Skeletal muscle tissue (tissue), 4 donors: ENCODE measurements around the gene MAPRE3. TPM values are rescaled to one million over a fixed set of nuclear protein-coding genes. Genes with fewer than 3 reads are reported as not detected.

Experiments used
- H3K27ac ChIP-seq: one replicate; pipeline ENCODE4 v1.7.0; 2013; ENCODE audit warnings: mild to moderate bottlenecking, low read depth, low read length, inconsistent platforms
- H3K27me3 ChIP-seq, 3 donors: one replicate each; pipeline ENCODE4 v1.7.0; 2013; ENCODE audit warnings: low read length in 3 of 3; ENCODE audit not compliant: control insufficient read depth in 3 of 3, insufficient read depth in 3 of 3
- H3K36me3 ChIP-seq, 3 donors: one replicate each; pipeline ENCODE4 v1.7.0; 2013; ENCODE audit warnings: low read length in 3 of 3; ENCODE audit not compliant: control insufficient read depth in 3 of 3, insufficient read depth in 3 of 3
- H3K4me1 ChIP-seq, 3 donors: one replicate each; pipeline ENCODE4 v1.7.0; 2013; ENCODE audit warnings: low read length in 3 of 3, mild to moderate bottlenecking in 3 of 3; ENCODE audit not compliant: control insufficient read depth in 3 of 3, insufficient read depth in 3 of 3
- H3K4me3 ChIP-seq, 3 donors: one replicate each; pipeline ENCODE4 v1.7.0; 2013; ENCODE audit warnings: low read length in 3 of 3
- H3K9ac ChIP-seq, 3 donors: one replicate each; pipeline ENCODE4 v1.7.0; 2013; ENCODE audit warnings: low read length in 3 of 3, mild to moderate bottlenecking in 3 of 3, moderate library complexity in 2 of 3, low read depth in 1 of 3
- H3K9me3 ChIP-seq, 3 donors: one replicate each; pipeline ENCODE4 v1.7.0; 2013; ENCODE audit warnings: low read length in 3 of 3; ENCODE audit not compliant: control insufficient read depth in 3 of 3
- total RNA-seq: library from RNA; depleted of rRNA; stranded (reverse); fragments of >200 nt; gene quantifications from one replicate; pipeline ENCODE4 v1.2.3, GENCODE V29; 2014
- donor health status: Osteomylitis.

The MAPRE3 gene
- total RNA-seq, 1 donor from 2014 or later, result 3.7 TPM

- Histone ChIP-seq H3K27me3 (no peaks in the 10 kb centered on the region), H3K9me3 (no peaks in the 10 kb centered on the region), H3K4me1 (peaks cover 0 to 11% (median 0%) of the 10 kb centered on the region in 3 donors), H3K36me3 (no peaks in the 10 kb centered on the region), H3K4me3 (no peak overlapping the region), H3K9ac (no peak overlapping the region), H3K27ac (no peak overlapping the region)
Measured at GRCh38 chr2:26994983-26995382, 24.5 kb downstream of the MAPRE3 start.

GRCh38 chr2:26997394-26997793, 27.0 kb downstream of the MAPRE3 start:
- Histone ChIP-seq H3K4me1 (peaks cover 0 to 17% (median 0%) of the 10 kb centered on the region in 3 donors), H3K9ac (no peak overlapping the region), H3K9me3 (no peaks in the 10 kb centered on the region), H3K27ac (no peak overlapping the region), H3K36me3 (no peaks in the 10 kb centered on the region), H3K4me3 (no peak overlapping the region), H3K27me3 (no peaks in the 10 kb centered on the region)

GRCh38 chr2:26998323-26998722, 27.9 kb downstream of the MAPRE3 start:
- no peak overlapping the region for H3K27ac ChIP-seq
- H3K27me3 ChIP-seq, result no peaks in the 10 kb centered on the region
- H3K36me3 ChIP-seq, result peaks cover 0 to 3% (median 0%) of the 10 kb centered on the region in 3 donors
- H3K4me3 ChIP-seq, result no peak overlapping the region
- peaks cover 0 to 17% (median 0%) of the 10 kb centered on the region in 3 donors for H3K4me1 ChIP-seq
- no peaks in the 10 kb centered on the region for H3K9me3 ChIP-seq
- H3K9ac ChIP-seq, result no peak overlapping the region

- H3K27ac ChIP-seq, result no peak overlapping the region
Measured at GRCh38 chr2:27000228-27000627, 29.8 kb downstream of the MAPRE3 start.

GRCh38 chr2:27000995-27001394, 30.6 kb downstream of the MAPRE3 start:
- no peak overlapping the region for H3K4me3 ChIP-seq
- H3K27me3 ChIP-seq, result no peaks in the 10 kb centered on the region
- H3K36me3 ChIP-seq, result peaks cover 0 to 3% (median 0%) of the 10 kb centered on the region in 3 donors
- H3K9me3 ChIP-seq, result no peaks in the 10 kb centered on the region
- peaks cover 0 to 25% (median 0%) of the 10 kb centered on the region in 3 donors for H3K4me1 ChIP-seq
- no peak overlapping the region for H3K9ac ChIP-seq
- H3K27ac ChIP-seq, result no peak overlapping the region

More at GRCh38 chr2:27000228-27000627, 29.8 kb downstream of the MAPRE3 start:
- Histone ChIP-seq H3K4me1 (peaks cover 0 to 25% (median 0%) of the 10 kb centered on the region in 3 donors), H3K36me3 (peaks cover 0 to 3% (median 0%) of the 10 kb centered on the region in 3 donors), H3K4me3 (no peak overlapping the region), H3K9ac (no peak overlapping the region), H3K27me3 (no peaks in the 10 kb centered on the region), H3K9me3 (no peaks in the 10 kb centered on the region)

GRCh38 chr2:27001950-27002349, 31.5 kb downstream of the MAPRE3 start:
- Histone ChIP-seq H3K9ac (no peak overlapping the region), H3K4me3 (no peak overlapping the region), H3K27ac (no peak overlapping the region), H3K4me1 (peaks cover 0 to 25% (median 0%) of the 10 kb centered on the region in 3 donors), H3K27me3 (no peaks in the 10 kb centered on the region), H3K36me3 (peaks cover 0 to 3% (median 0%) of the 10 kb centered on the region in 3 donors), H3K9me3 (no peaks in the 10 kb centered on the region)

GRCh38 chr2:27003007-27003406, 32.6 kb downstream of the MAPRE3 start:
- peaks cover 0 to 3% (median 0%) of the 10 kb centered on the region in 3 donors for H3K36me3 ChIP-seq
- no peak overlapping the region for H3K27ac ChIP-seq
- H3K4me1 ChIP-seq, result peaks cover 0 to 22% (median 0%) of the 10 kb centered on the region in 3 donors
- no peak overlapping the region for H3K4me3 ChIP-seq
- no peaks in the 10 kb centered on the region for H3K9me3 ChIP-seq
- no peak overlapping the region for H3K9ac ChIP-seq
- no peaks in the 10 kb centered on the region for H3K27me3 ChIP-seq

- peaks cover 0 to 17% (median 0%) of the 10 kb centered on the region in 3 donors for H3K4me1 ChIP-seq
- no peak overlapping the region for H3K9ac ChIP-seq
- H3K27ac ChIP-seq, result no peak overlapping the region
Measured at GRCh38 chr2:27003857-27004256, 33.4 kb downstream of the MAPRE3 start.

GRCh38 chr2:27006602-27007415, 36.4 kb downstream of the MAPRE3 start:
- Histone ChIP-seq H3K4me3 (no peak overlapping the region), H3K27ac (no peak overlapping the region), H3K9ac (no peak overlapping the region), H3K27me3 (no peaks in the 10 kb centered on the region), H3K36me3 (peaks cover 0 to 3% (median 0%) of the 10 kb centered on the region in 3 donors), H3K9me3 (no peaks in the 10 kb centered on the region), H3K4me1 (peaks cover 2 to 24% (median 4%) of the 10 kb centered on the region in 3 donors)

More at GRCh38 chr2:27003857-27004256, 33.4 kb downstream of the MAPRE3 start:
- H3K36me3 ChIP-seq, result peaks cover 0 to 3% (median 0%) of the 10 kb centered on the region in 3 donors
- H3K9me3 ChIP-seq, result no peaks in the 10 kb centered on the region
- H3K4me3 ChIP-seq, result no peak overlapping the region
- H3K27me3 ChIP-seq, result no peaks in the 10 kb centered on the region
